GM21367 (cell line): ENCODE data around the gene EGFL8.
"Not testable (repeated sequence)": the region's sequence is repeated elsewhere in the genome, so short reads cannot be mapped to it uniquely, and the experiment has no call there.

Experiments used
- ATAC-seq: cut with Tn5 transposase; IDR thresholded peaks from one replicate; pipeline ENCODE4 v1.9.1; 2021; ENCODE audit not compliant: unreplicated experiment

Gene EGFL8

GRCh38 chr6:32164295-32164694 lies at the start of gene EGFL8:
EGFL8 (plus strand) TSS chr6:32164595; CDS start chr6:32166166, 1,571 bp downstream.
- no peak for ATAC-seq

- ATAC-seq, result no peak
Measured at GRCh38 chr6:32114796-32115195, 49.6 kb upstream of the EGFL8 start.

- ATAC-seq, result no peak
Measured at GRCh38 chr6:32115623-32116022, 48.8 kb upstream of the EGFL8 start.

GRCh38 chr6:32116674-32117073 lies 47.7 kb upstream of the EGFL8 start:
- no peak for ATAC-seq

GRCh38 chr6:32117461-32117860 lies 46.9 kb upstream of the EGFL8 start:
- no peak for ATAC-seq

GRCh38 chr6:32118782-32119628 lies 45.4 kb upstream of the EGFL8 start:
- ATAC-seq, result no peak

- no peak for ATAC-seq
Measured at GRCh38 chr6:32120573-32121059, 43.8 kb upstream of the EGFL8 start.

GRCh38 chr6:32123681-32124080 lies 40.7 kb upstream of the EGFL8 start:
- no peak for ATAC-seq

- ATAC-seq, result no peak
Measured at GRCh38 chr6:32126880-32127279, 37.5 kb upstream of the EGFL8 start.

GRCh38 chr6:32127409-32127716 lies 37.0 kb upstream of the EGFL8 start:
- ATAC-seq, result no peak

GRCh38 chr6:32127717-32128592 lies 36.4 kb upstream of the EGFL8 start, which contains the start of gene ATF6B:
ATF6B (minus strand) TSS chr6:32128246; CDS start chr6:32128207, 39 bp downstream.
- ATAC-seq, result peak; percentile 81

- ATAC-seq, result no peak
Measured at GRCh38 chr6:32128751-32129296, 35.6 kb upstream of the EGFL8 start.

- no peak for ATAC-seq
Measured at GRCh38 chr6:32129297-32130088, 34.9 kb upstream of the EGFL8 start.

- no peak for ATAC-seq
Measured at GRCh38 chr6:32131439-32131948, 32.9 kb upstream of the EGFL8 start.

- no peak for ATAC-seq
Measured at GRCh38 chr6:32132110-32132509, 32.3 kb upstream of the EGFL8 start.

GRCh38 chr6:32133786-32134185 lies 30.6 kb upstream of the EGFL8 start:
- no peak for ATAC-seq

- no peak for ATAC-seq
Measured at GRCh38 chr6:32137454-32137853, 26.9 kb upstream of the EGFL8 start.

GRCh38 chr6:32139590-32139989 lies 24.8 kb upstream of the EGFL8 start:
- no peak for ATAC-seq

- ATAC-seq, result no peak
Measured at GRCh38 chr6:32140420-32141046, 23.9 kb upstream of the EGFL8 start.

GRCh38 chr6:32144238-32144637 lies 20.2 kb upstream of the EGFL8 start:
- ATAC-seq, result not testable (repeated sequence)
